HUES6 (cell line): Measurements from ENCODE around the gene USP17L29.
"Not testable (repeated sequence)": the region's sequence is repeated elsewhere in the genome, so short reads cannot be mapped to it uniquely, and the experiment has no call there.

Experiments
- H3K27ac ChIP-seq: 2 replicates; pipeline ENCODE4 v1.7.0; 2013; ENCODE audit warnings: low read depth, mild to moderate bottlenecking, low read length, inconsistent platforms
- H3K27me3 ChIP-seq: 2 replicates; pipeline ENCODE4 v1.6.1; 2013; ENCODE audit warnings: low read length; ENCODE audit not compliant: control insufficient read depth, insufficient read depth
- H3K36me3 ChIP-seq: 2 replicates; pipeline ENCODE4 v1.6.1; 2013; ENCODE audit warnings: low read length; ENCODE audit not compliant: control insufficient read depth, insufficient read depth
- H3K4me1 ChIP-seq: 2 replicates; pipeline ENCODE4 v1.6.1; 2013; ENCODE audit warnings: low read length; ENCODE audit not compliant: control insufficient read depth, insufficient read depth
- H3K4me3 ChIP-seq: 2 replicates; pipeline ENCODE4 v1.5.1; 2013; ENCODE audit warnings: low read depth, low read length
- H3K9ac ChIP-seq: one replicate; pipeline ENCODE4 v1.6.1; 2013; ENCODE audit warnings: mild to moderate bottlenecking, low read length
- H3K9me3 ChIP-seq: 2 replicates; pipeline ENCODE4 v1.6.1; 2013; ENCODE audit warnings: low read depth, low read length; ENCODE audit not compliant: control insufficient read depth, insufficient read depth

Gene USP17L29

GRCh38 chr4:9353338-9353737, at the start of gene USP17L29:
Gene USP17L29, plus strand, starts transcription at chr4:9353638. Its CDS starts 0 bp downstream, at chr4:9353638.
- H3K9ac ChIP-seq, H3K4me3 ChIP-seq, H3K27me3 ChIP-seq, H3K4me1 ChIP-seq, H3K36me3 ChIP-seq, H3K9me3 ChIP-seq, H3K27ac ChIP-seq: not testable (repeated sequence)

GRCh38 chr4:9324191-9324590, 29.2 kb upstream of the USP17L29 start:
- H3K9me3 ChIP-seq, H3K27ac ChIP-seq, H3K36me3 ChIP-seq, H3K9ac ChIP-seq, H3K27me3 ChIP-seq, H3K4me3 ChIP-seq, H3K4me1 ChIP-seq: not testable (repeated sequence)

GRCh38 chr4:9324865-9325264, 28.6 kb upstream of the USP17L29 start, which contains the start of gene USP17L24:
Gene USP17L24, plus strand, starts transcription at chr4:9325165. Its CDS starts 0 bp downstream, at chr4:9325165.
- not testable (repeated sequence) for H3K9ac ChIP-seq, H3K4me3 ChIP-seq, H3K4me1 ChIP-seq, H3K9me3 ChIP-seq, H3K36me3 ChIP-seq, H3K27me3 ChIP-seq, H3K27ac ChIP-seq

GRCh38 chr4:9329611-9330010, 23.8 kb upstream of the USP17L29 start, which contains the start of gene USP17L25:
Gene USP17L25, plus strand, starts transcription at chr4:9329911. Its CDS starts 0 bp downstream, at chr4:9329911.
- H3K9ac ChIP-seq, H3K36me3 ChIP-seq, H3K27ac ChIP-seq, H3K4me3 ChIP-seq, H3K4me1 ChIP-seq, H3K9me3 ChIP-seq, H3K27me3 ChIP-seq: not testable (repeated sequence)

- not testable (repeated sequence) for H3K9me3 ChIP-seq, H3K27me3 ChIP-seq, H3K4me3 ChIP-seq, H3K4me1 ChIP-seq, H3K9ac ChIP-seq, H3K27ac ChIP-seq, H3K36me3 ChIP-seq
Observed at GRCh38 chr4:9334358-9334757, 19.1 kb upstream of the USP17L29 start, which contains the start of gene USP17L26. Gene USP17L26, plus strand, starts transcription at chr4:9334658. Its CDS starts 0 bp downstream, at chr4:9334658.

- not testable (repeated sequence) for H3K4me1 ChIP-seq, H3K36me3 ChIP-seq, H3K27ac ChIP-seq, H3K9ac ChIP-seq, H3K27me3 ChIP-seq, H3K9me3 ChIP-seq, H3K4me3 ChIP-seq
Observed at GRCh38 chr4:9339103-9339502, 14.3 kb upstream of the USP17L29 start, which contains the start of gene USP17L5. Gene USP17L5, plus strand, starts transcription at chr4:9339403. Its CDS starts 0 bp downstream, at chr4:9339403.

GRCh38 chr4:9343848-9344247, 9.6 kb upstream of the USP17L29 start, which contains the start of gene USP17L27:
Gene USP17L27, plus strand, starts transcription at chr4:9344148. Its CDS starts 0 bp downstream, at chr4:9344148.
- H3K36me3 ChIP-seq, H3K9ac ChIP-seq, H3K4me1 ChIP-seq, H3K27ac ChIP-seq, H3K4me3 ChIP-seq, H3K27me3 ChIP-seq, H3K9me3 ChIP-seq: not testable (repeated sequence)

GRCh38 chr4:9348593-9348992, 4.8 kb upstream of the USP17L29 start, which contains the start of gene USP17L28:
Gene USP17L28, plus strand, starts transcription at chr4:9348893. Its CDS starts 0 bp downstream, at chr4:9348893.
- H3K4me3 ChIP-seq, H3K27ac ChIP-seq, H3K27me3 ChIP-seq, H3K4me1 ChIP-seq, H3K36me3 ChIP-seq, H3K9me3 ChIP-seq, H3K9ac ChIP-seq: not testable (repeated sequence)

GRCh38 chr4:9350866-9351265, 2.6 kb upstream of the USP17L29 start:
- H3K9ac ChIP-seq, H3K4me3 ChIP-seq, H3K4me1 ChIP-seq, H3K27ac ChIP-seq, H3K36me3 ChIP-seq, H3K9me3 ChIP-seq, H3K27me3 ChIP-seq: not testable (repeated sequence)

- not testable (repeated sequence) for H3K9ac ChIP-seq, H3K27ac ChIP-seq, H3K4me1 ChIP-seq, H3K4me3 ChIP-seq, H3K9me3 ChIP-seq, H3K27me3 ChIP-seq, H3K36me3 ChIP-seq
Observed at GRCh38 chr4:9362829-9363228, 9.4 kb downstream of the USP17L29 start, which contains the start of gene USP17L30. Gene USP17L30, plus strand, starts transcription at chr4:9363129. Its CDS starts 0 bp downstream, at chr4:9363129.

- not testable (repeated sequence) for H3K9ac ChIP-seq, H3K27me3 ChIP-seq, H3K4me1 ChIP-seq, H3K36me3 ChIP-seq, H3K27ac ChIP-seq, H3K9me3 ChIP-seq, H3K4me3 ChIP-seq
Observed at GRCh38 chr4:9379881-9380280, 26.4 kb downstream of the USP17L29 start.
